ENCODE results near the gene GRB7.

Gene GRB7

GRCh38 chr17:39700148-39700987 is 37.4 kb upstream of the GRB7 start:
- TF ChIP-seq EZH2phosphoT487 (IDR thresholded peaks at IDR 0.05; ENCODE audit: low read depth): no peak
- no peak for TF ChIP-seq CTCF (IDR thresholded peaks at IDR 0.05; ENCODE audit: low read depth, low read length)
- no peak overlapping the region for H3K9ac ChIP-seq (ENCODE audit: low read length)
- no peak overlapping the region for H3K27ac ChIP-seq (ENCODE audit: low read length)
- peaks cover 9% of the 10 kb centered on the region for H3K4me1 ChIP-seq (ENCODE audit: low read length)
- H3K4me2 ChIP-seq (ENCODE audit: low read length): no peak overlapping the region
- H3K9me3 ChIP-seq (ENCODE audit: insufficient read depth, low read length): no peaks in the 10 kb centered on the region
- H4K20me1 ChIP-seq (ENCODE audit: insufficient read depth, low read length): no peaks in the 10 kb centered on the region
- H3K36me3 ChIP-seq (replicated peaks; ENCODE audit: low read depth, low read length): no peaks in the 10 kb centered on the region
- no peak overlapping the region for H3K4me3 ChIP-seq (ENCODE audit: low read length)
- no peaks in the 10 kb centered on the region for H3K27me3 ChIP-seq (ENCODE audit: low read depth, low read length)
- no peaks in the 10 kb centered on the region for H3K79me2 ChIP-seq (ENCODE audit: low read length)
- H2AFZ ChIP-seq (ENCODE audit: low read depth, low read length): no peak overlapping the region

GRCh38 chr17:39701012-39701783 is 36.5 kb upstream of the GRB7 start:
- no peak overlapping the region for H3K4me3 ChIP-seq (ENCODE audit: low read length)
- peaks cover 9% of the 10 kb centered on the region for H3K4me1 ChIP-seq (ENCODE audit: low read length)
- no peak overlapping the region for H3K9ac ChIP-seq (ENCODE audit: low read length)
- no peaks in the 10 kb centered on the region for H3K79me2 ChIP-seq (ENCODE audit: low read length)
- H3K9me3 ChIP-seq (ENCODE audit: insufficient read depth, low read length): no peaks in the 10 kb centered on the region
- no peaks in the 10 kb centered on the region for H3K27me3 ChIP-seq (ENCODE audit: low read depth, low read length)
- no peak overlapping the region for H2AFZ ChIP-seq (ENCODE audit: low read depth, low read length)
- no peaks in the 10 kb centered on the region for H4K20me1 ChIP-seq (ENCODE audit: insufficient read depth, low read length)
- H3K4me2 ChIP-seq (ENCODE audit: low read length): no peak overlapping the region
- no peak overlapping the region for H3K27ac ChIP-seq (ENCODE audit: low read length)
- TF ChIP-seq EZH2phosphoT487 (IDR thresholded peaks at IDR 0.05; ENCODE audit: low read depth): no peak
- H3K36me3 ChIP-seq (replicated peaks; ENCODE audit: low read depth, low read length): no peaks in the 10 kb centered on the region

- Histone ChIP-seq H3K27me3 (ENCODE audit: low read depth, low read length) (no peaks in the 10 kb centered on the region), H3K27ac (ENCODE audit: low read length) (no peak overlapping the region), H3K9ac (ENCODE audit: low read length) (no peak overlapping the region), H3K79me2 (ENCODE audit: low read length) (no peaks in the 10 kb centered on the region), H2AFZ (ENCODE audit: low read depth, low read length) (no peak overlapping the region), H3K4me1 (ENCODE audit: low read length) (peaks cover 9% of the 10 kb centered on the region), H3K4me2 (ENCODE audit: low read length) (no peak overlapping the region), H3K9me3 (ENCODE audit: insufficient read depth, low read length) (no peaks in the 10 kb centered on the region), H3K36me3 (replicated peaks; ENCODE audit: low read depth, low read length) (no peaks in the 10 kb centered on the region), H4K20me1 (ENCODE audit: insufficient read depth, low read length) (no peaks in the 10 kb centered on the region), H3K4me3 (ENCODE audit: low read length) (no peak overlapping the region)
- TF ChIP-seq CTCF (IDR thresholded peaks at IDR 0.05; ENCODE audit: low read depth, low read length) (no peak), EZH2phosphoT487 (IDR thresholded peaks at IDR 0.05; ENCODE audit: low read depth) (no peak)
Observed at GRCh38 chr17:39701784-39702422, 35.8 kb upstream of the GRB7 start.

GRCh38 chr17:39702901-39703893 is 34.5 kb upstream of the GRB7 start:
- Histone ChIP-seq H2AFZ (ENCODE audit: low read depth, low read length) (no peak overlapping the region), H3K79me2 (ENCODE audit: low read length) (no peaks in the 10 kb centered on the region), H3K9ac (ENCODE audit: low read length) (no peak overlapping the region), H3K36me3 (replicated peaks; ENCODE audit: low read depth, low read length) (no peaks in the 10 kb centered on the region), H3K4me2 (ENCODE audit: low read length) (no peak overlapping the region), H3K4me3 (ENCODE audit: low read length) (no peak overlapping the region), H3K27ac (ENCODE audit: low read length) (no peak overlapping the region), H4K20me1 (ENCODE audit: insufficient read depth, low read length) (no peaks in the 10 kb centered on the region), H3K4me1 (ENCODE audit: low read length) (peaks cover 9% of the 10 kb centered on the region), H3K9me3 (ENCODE audit: insufficient read depth, low read length) (no peaks in the 10 kb centered on the region), H3K27me3 (ENCODE audit: low read depth, low read length) (no peaks in the 10 kb centered on the region)
- TF ChIP-seq EZH2phosphoT487 (IDR thresholded peaks at IDR 0.05; ENCODE audit: low read depth) (no peak), CTCF (IDR thresholded peaks at IDR 0.05; ENCODE audit: low read depth, low read length) (no peak)
